Measurements from ENCODE around the gene FAM237A. TPM values are rescaled to one million over a fixed set of nuclear protein-coding genes. Genes with fewer than 3 reads are reported as not detected.

Gene FAM237A
- total RNA-seq, 2 donors from 2014 or later = not detected

DNA sequence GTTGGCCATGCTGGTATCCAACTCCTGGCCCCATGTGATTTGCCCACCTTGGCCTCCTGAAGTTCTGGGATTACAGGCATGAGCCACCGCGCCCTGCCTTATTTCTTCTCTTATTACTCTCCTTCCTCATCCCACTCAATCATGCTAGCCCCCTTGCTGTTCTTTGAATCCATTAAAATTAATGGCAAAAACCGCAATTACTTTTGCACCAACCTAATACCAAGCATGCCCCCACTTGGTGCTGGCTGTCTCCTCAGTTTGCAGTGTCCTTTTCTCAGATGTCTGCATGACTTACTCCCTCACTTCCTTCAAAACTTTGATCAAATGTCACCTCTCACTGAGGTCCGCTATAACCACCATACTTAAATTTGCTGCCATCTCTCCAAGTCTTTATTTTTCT, 41.3 kb downstream of the FAM237A start:
- intact Hi-C loops (cut with DNase I) = no loop called here
- DNase-seq (ENCODE audit: low spot score) = no peak

DNA sequence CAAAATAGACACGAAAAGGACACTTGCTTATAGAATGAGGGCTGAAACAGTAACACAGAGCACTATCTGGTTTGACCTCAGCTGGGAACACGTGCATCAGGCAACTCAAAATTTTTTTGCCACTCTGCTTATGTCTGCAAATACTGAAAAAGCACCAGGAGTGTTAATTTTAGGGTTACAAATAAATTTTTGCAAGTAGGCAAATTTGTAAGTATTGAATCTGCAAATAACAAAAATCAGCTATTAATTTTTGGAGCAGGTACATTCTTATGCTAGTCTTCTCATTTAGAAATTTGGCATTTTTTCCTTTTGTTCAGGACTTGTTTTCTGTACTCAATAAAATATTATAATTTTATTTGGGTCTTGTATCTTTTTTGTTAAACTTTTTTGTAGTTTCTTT, 46.2 kb downstream of the FAM237A start:
- intact Hi-C loops (cut with DNase I) = no loop called here
- DNase-seq (ENCODE audit: low spot score) = no peak

DNA sequence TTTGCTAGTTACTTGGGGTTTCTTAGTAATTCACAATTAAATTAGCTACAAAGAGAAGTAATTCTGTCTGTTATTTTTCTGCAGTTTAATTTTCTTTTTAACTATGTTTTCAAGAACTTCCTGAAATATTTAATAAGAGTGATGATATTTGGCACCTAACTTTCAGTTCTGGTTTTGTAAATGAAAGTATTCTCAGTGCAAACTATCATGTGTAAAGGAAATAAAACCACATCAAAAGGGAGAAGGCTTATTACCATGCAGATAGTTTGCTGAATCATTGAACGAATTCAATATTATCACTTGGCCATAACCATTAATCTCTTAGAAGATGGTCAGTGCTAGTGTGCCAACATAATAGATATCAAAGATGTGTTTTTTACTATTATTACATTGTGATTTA, 46.7 kb downstream of the FAM237A start:
- intact Hi-C loops (cut with DNase I) = no loop called here
- no peak for DNase-seq (ENCODE audit: low spot score)

DNA sequence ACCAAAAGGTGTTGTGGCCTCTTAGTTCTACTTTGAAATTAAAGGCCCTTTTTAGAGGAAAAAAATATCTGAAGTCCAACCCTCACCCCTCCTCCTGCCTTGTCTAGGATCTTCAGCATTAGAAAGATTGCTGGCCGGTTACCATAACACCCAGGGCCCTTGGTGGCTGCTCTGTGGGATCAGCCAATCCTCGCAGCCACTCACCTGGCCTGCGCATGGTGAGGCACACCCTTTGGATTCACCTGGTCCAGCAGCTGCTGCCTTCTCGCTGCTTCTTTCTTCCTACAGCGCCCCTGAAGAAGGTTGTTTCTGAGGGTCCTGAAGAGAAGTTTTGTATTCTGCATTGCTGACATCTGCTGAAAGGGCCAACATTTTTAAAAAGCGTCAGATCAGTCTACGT, 50.7 kb downstream of the FAM237A start:
- no peak for DNase-seq (ENCODE audit: low spot score)
- intact Hi-C loops (cut with DNase I) = loop anchor here (10.0 kb wide), 2 partner anchors 92 to 782 kb away; no protein-coding TSS in a partner anchor

- no peak for DNase-seq (ENCODE audit: low spot score)
- intact Hi-C loops (cut with DNase I) = loop anchor here (10.0 kb wide), 2 partner anchors 91 to 781 kb away; no protein-coding TSS in a partner anchor
These were observed 51.3 kb downstream of the FAM237A start for GRCh38 chr2:206693399-206694137.

DNA sequence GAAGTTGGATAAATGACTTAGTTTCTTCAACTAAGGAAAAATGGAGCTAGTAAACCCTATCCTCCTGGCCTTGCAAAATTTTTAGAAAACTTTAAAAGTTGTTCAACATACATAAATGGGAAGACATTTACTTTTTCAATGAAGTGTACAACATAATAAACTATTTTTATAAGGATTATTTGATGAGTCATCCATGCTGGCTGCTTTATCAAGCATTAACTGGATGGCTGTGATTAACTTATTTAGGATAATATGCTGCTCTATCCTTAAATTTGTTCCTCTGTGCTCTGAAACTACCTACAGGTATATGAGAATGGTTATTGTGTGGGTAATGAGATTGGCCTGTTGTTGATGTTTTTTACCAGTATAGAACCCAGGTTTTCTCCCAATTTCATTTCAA, 54.6 kb downstream of the FAM237A start:
- intact Hi-C loops (cut with DNase I) = loop anchor here (5.0 to 10.0 kb wide), 3 partner anchors 88 to 1165 kb away; no protein-coding TSS in a partner anchor
- no peak for DNase-seq (ENCODE audit: low spot score)

GRCh38 chr2:206698811-206699210, 56.5 kb downstream of the FAM237A start:
- intact Hi-C loops (cut with DNase I) = loop anchor here (5.0 to 10.0 kb wide), 3 partner anchors 86 to 1163 kb away; no protein-coding TSS in a partner anchor
- no peak for DNase-seq (ENCODE audit: low spot score)

Other genes with a start within 250 kb of the FAM237A start
- gene ADAM23, start 199.0 kb upstream of the FAM237A start, total RNA-seq = 1 to 10 TPM; 3.4 to 4.7 TPM
- gene DYTN, start 75.9 kb downstream of the FAM237A start, total RNA-seq = not detected
- gene MDH1B, start 122.8 kb downstream of the FAM237A start, total RNA-seq = 1 to 10 TPM in 1 of 2 donors, under 1 TPM in 1; 0.57 to 1.8 TPM
- 10 to 100 TPM; 21.6 to 21.7 TPM for gene FASTKD2, start 123.1 kb downstream of the FAM237A start, total RNA-seq